Measurements from ENCODE around the gene WDR3. TPM values are rescaled to one million over a fixed set of nuclear protein-coding genes. Genes with fewer than 3 reads are reported as not detected.
"Not testable (repeated sequence)": the region's sequence is repeated elsewhere in the genome, so short reads cannot be mapped to it uniquely, and the experiment has no call there.

The WDR3 gene
- total RNA-seq, 2 donors from 2014 or later: 9.3 to 11.0 TPM

- H3K4me1 Mint-ChIP-seq: peaks cover 11% of the 10 kb centered on the region
- peaks cover 20% of the 10 kb centered on the region for H3K36me3 Mint-ChIP-seq (ENCODE audit: low read depth)
- no peak for ATAC-seq
- H3K9me3 ChIP-seq (ENCODE audit: control insufficient read depth, low read length, poor library complexity, severe bottlenecking): no peaks in the 10 kb centered on the region
- H3K27me3 Mint-ChIP-seq: no peaks in the 10 kb centered on the region
- no peak overlapping the region for H3K4me3 Mint-ChIP-seq
- no peak for DNase-seq
- no peak overlapping the region for H3K27ac Mint-ChIP-seq
These were observed 10.2 kb upstream of the WDR3 start for GRCh38 chr1:117919376-117919775.

DNA sequence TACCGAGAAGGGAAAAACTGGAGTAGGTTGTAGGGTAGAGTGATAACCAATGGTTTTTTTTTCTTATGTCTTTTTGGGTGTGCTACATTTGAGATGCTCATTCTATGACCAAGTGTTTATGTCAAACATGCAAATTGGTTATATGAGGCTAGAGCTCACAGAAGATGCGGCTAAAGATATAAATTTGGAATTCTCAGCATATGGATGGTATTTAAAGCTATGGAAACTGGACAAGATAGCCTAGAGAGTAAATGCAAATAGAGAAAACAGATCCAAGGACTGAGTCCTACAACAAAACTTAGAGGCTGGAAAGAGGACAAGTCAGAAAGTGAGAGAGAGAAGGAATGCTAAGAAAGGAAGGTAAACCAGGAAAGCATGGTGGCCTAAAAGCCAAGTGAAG is 7.5 kb upstream of the WDR3 start:
- DNase-seq (no peak), ATAC-seq (no peak)
- Mint-ChIP-seq H3K36me3 (ENCODE audit: low read depth) (peaks cover 11% of the 10 kb centered on the region), H3K4me1 (peaks cover 17% of the 10 kb centered on the region), H3K4me3 (no peak overlapping the region), H3K27ac (no peak overlapping the region), H3K27me3 (no peaks in the 10 kb centered on the region)
- no peaks in the 10 kb centered on the region for H3K9me3 ChIP-seq (ENCODE audit: control insufficient read depth, low read length, poor library complexity, severe bottlenecking)

DNA sequence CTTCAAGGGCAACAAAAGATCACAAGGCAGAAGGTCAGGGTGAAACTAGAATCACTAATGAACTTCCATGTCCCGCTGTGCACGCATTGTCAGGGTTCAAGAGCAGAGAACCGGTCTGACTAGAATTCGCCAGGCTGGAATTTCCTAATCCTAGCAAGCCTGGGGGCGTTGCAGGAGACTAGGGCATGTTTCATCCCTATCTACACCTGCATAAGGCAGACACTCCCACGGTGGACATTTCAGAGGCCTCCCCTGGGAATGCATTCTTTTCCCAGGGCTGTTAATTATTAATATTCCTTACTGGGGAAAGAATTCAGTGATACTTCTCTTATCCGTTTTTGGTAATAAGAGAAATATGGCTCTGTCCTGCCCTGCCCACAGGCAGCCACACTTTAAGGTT is 6.8 kb upstream of the WDR3 start:
- H3K9me3 ChIP-seq (ENCODE audit: control insufficient read depth, low read length, poor library complexity, severe bottlenecking); H3K4me3 Mint-ChIP-seq; H3K27me3 Mint-ChIP-seq; H3K36me3 Mint-ChIP-seq (ENCODE audit: low read depth); DNase-seq; H3K27ac Mint-ChIP-seq; ATAC-seq: not testable (repeated sequence)
- H3K4me1 Mint-ChIP-seq: peaks cover 23% of the 10 kb centered on the region

DNA sequence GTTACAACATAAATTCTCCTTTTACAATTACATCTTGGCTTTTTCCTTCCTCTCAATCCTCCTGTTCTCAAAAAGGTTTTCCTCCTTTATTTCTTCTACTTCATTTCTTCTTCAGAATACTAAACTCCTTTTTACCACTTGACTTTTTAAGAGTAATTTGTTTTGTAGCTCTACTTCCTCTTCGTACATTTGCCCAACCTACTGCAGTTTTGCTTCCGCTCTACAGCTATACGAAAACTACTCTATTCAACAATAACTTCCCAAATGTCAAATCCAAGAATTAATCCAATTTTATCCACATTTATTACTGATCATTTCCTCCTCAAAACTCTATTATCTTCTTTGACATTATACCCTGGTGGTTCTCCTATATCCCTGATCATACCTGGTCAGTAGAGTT is 3.6 kb upstream of the WDR3 start:
- no peak for DNase-seq
- Mint-ChIP-seq H3K36me3 (ENCODE audit: low read depth) (peaks cover 17% of the 10 kb centered on the region), H3K4me3 (no peak overlapping the region), H3K4me1 (peaks cover 49% of the 10 kb centered on the region), H3K27me3 (no peaks in the 10 kb centered on the region), H3K27ac (no peak overlapping the region)
- no peak for ATAC-seq
- H3K9me3 ChIP-seq (ENCODE audit: control insufficient read depth, low read length, poor library complexity, severe bottlenecking): no peaks in the 10 kb centered on the region

DNA sequence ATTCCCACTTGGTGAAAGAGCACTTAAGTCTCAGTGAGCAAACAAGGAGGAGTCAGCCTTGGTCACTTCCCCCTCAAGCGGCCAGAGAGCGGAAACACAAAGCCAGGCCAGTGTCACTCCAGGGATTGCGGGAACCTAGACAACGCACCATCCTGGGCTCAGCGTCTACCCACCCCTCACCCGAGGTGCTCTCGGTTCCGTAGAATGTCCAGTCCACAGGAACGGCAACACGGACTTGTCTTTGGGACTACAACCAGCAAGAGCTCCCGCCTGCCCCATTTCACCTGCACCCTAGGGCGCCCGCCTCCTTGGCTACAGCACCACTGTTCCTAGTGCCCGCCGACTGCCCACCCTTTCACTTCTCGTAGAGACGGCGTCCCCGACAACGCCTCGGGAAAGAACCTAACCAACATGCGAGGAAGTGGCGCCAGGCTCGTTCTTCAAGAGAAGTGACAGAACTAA is 627 bp upstream of the WDR3 start:
- peaks cover 61% of the 10 kb centered on the region for H3K4me1 Mint-ChIP-seq
- no peaks in the 10 kb centered on the region for H3K9me3 ChIP-seq (ENCODE audit: control insufficient read depth, low read length, poor library complexity, severe bottlenecking)
- DNase-seq: peak; percentile 28 to 40 (median 40)
- peaks cover 17% of the 10 kb centered on the region for H3K36me3 Mint-ChIP-seq (ENCODE audit: low read depth)
- H3K27ac Mint-ChIP-seq: peak overlapping the region; percentile 100
- peak overlapping the region; percentile 99 for H3K4me3 Mint-ChIP-seq
- peak; percentile 54 for ATAC-seq
- H3K27me3 Mint-ChIP-seq: no peaks in the 10 kb centered on the region

GRCh38 chr1:117930173-117930447 is 571 bp downstream of the WDR3 start:
- Mint-ChIP-seq H3K27me3 (no peaks in the 10 kb centered on the region), H3K4me3 (peak overlapping the region; percentile 99), H3K4me1 (peaks cover 57% of the 10 kb centered on the region), H3K36me3 (ENCODE audit: low read depth) (peaks cover 14% of the 10 kb centered on the region), H3K27ac (peak overlapping the region; percentile 100)
- ATAC-seq (peak; percentile 4), DNase-seq (no peak)
- H3K9me3 ChIP-seq (ENCODE audit: control insufficient read depth, low read length, poor library complexity, severe bottlenecking): no peaks in the 10 kb centered on the region

DNA sequence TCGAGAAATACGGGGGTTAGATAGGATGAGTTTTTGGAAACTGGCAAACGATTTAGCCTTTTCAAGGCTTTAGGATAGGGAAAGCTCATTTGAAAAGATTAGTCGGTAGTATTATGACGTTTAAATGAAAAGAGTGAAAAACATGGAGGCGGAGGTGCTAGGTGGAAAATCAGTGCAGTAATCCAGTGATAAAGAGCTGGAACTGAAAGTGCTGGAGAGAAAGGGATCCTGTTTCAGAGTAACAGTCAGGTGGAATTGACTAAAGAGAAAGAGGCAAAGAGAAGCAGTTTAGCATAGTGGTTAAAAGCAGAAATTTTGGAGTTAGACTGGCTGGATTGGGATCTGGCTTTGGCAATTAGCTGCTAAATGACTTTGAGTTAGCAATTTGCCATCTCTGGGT is 945 bp downstream of the WDR3 start:
- H3K9me3 ChIP-seq (ENCODE audit: control insufficient read depth, low read length, poor library complexity, severe bottlenecking): no peaks in the 10 kb centered on the region
- DNase-seq: no peak
- peak overlapping the region; percentile 99 for H3K4me3 Mint-ChIP-seq
- no peak for ATAC-seq
- H3K27ac Mint-ChIP-seq: peak overlapping the region; percentile 100
- H3K27me3 Mint-ChIP-seq: no peaks in the 10 kb centered on the region
- peaks cover 57% of the 10 kb centered on the region for H3K4me1 Mint-ChIP-seq
- H3K36me3 Mint-ChIP-seq (ENCODE audit: low read depth): peaks cover 14% of the 10 kb centered on the region

DNA sequence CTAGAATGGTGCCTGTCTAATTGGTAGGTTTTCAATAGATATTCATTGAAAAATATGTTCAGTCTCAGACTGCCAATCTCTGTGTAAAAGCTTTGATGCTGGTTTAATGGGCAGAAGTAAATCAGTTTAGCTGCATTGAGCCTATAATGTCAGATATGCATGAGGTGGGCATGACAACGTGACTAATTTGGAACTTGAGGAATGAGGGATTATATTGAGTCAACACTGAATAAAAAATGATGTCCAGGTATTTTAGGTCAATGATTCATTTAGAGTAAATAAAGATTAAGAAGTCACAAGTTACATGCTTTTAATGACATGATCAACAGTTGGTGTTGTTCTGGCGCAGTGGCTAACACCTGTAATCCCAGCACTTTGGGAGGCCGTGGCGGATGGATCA is 3.0 kb downstream of the WDR3 start:
- H3K9me3 ChIP-seq (ENCODE audit: control insufficient read depth, low read length, poor library complexity, severe bottlenecking): no peaks in the 10 kb centered on the region
- DNase-seq (no peak), ATAC-seq (no peak)
- no peaks in the 10 kb centered on the region for H3K27me3 Mint-ChIP-seq
- H3K4me3 Mint-ChIP-seq: no peak overlapping the region
- peaks cover 13% of the 10 kb centered on the region for H3K36me3 Mint-ChIP-seq (ENCODE audit: low read depth)
- peaks cover 41% of the 10 kb centered on the region for H3K4me1 Mint-ChIP-seq
- peak overlapping the region; percentile 14 for H3K27ac Mint-ChIP-seq

DNA sequence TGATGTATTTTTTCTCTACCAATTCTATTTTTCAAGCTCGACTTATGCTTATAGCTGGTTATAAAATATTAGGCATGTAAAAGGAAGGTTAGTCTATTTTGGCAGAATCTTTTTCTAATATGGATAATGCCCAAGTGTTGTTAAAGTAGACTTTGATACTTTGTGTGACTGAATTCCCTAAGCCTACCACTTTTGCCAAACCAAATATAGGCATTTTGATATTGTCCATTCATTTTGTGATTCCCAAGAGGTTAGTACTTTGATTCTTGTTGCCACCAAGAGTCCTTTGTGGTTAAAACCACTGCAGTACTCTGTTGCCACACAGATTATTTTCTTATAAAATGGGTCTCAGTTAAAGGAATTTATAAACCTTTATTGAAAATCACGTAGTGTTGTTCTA is 4.2 kb downstream of the WDR3 start:
- no peak overlapping the region for H3K27ac Mint-ChIP-seq
- H3K27me3 Mint-ChIP-seq: no peaks in the 10 kb centered on the region
- ATAC-seq (no peak), DNase-seq (no peak)
- H3K4me3 Mint-ChIP-seq: no peak overlapping the region
- H3K9me3 ChIP-seq (ENCODE audit: control insufficient read depth, low read length, poor library complexity, severe bottlenecking): no peaks in the 10 kb centered on the region
- H3K36me3 Mint-ChIP-seq (ENCODE audit: low read depth): peaks cover 17% of the 10 kb centered on the region
- H3K4me1 Mint-ChIP-seq: peaks cover 35% of the 10 kb centered on the region

DNA sequence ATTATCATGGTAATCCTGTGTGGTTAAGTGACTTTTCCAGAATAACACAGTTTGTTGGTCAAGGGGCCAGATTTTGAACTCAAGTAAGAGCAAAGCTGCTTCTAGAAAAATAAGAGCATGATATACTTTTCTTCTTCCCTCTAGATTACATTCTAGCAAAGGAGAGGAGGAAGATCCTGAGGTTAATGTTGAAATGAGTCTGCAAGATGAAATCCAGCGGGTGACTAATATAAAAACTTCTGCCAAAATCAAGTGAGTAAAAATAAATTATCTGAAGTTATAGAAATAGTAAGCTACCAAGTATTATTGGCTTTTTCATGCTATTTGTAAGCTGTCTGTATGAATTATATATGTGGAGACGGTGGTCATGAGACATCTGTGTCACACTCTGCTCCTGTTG is 12.8 kb downstream of the WDR3 start:
- H3K4me3 Mint-ChIP-seq: no peak overlapping the region
- H3K27ac Mint-ChIP-seq: no peak overlapping the region
- H3K27me3 Mint-ChIP-seq: no peaks in the 10 kb centered on the region
- ATAC-seq (no peak), DNase-seq (no peak)
- H3K36me3 Mint-ChIP-seq (ENCODE audit: low read depth): peaks cover 24% of the 10 kb centered on the region
- H3K9me3 ChIP-seq (ENCODE audit: control insufficient read depth, low read length, poor library complexity, severe bottlenecking): no peaks in the 10 kb centered on the region
- H3K4me1 Mint-ChIP-seq: peaks cover 7% of the 10 kb centered on the region

GRCh38 chr1:117952386-117952785 is 22.8 kb downstream of the WDR3 start:
- no peak for ATAC-seq
- Mint-ChIP-seq H3K4me1 (no peaks in the 10 kb centered on the region), H3K4me3 (no peak overlapping the region), H3K27me3 (no peaks in the 10 kb centered on the region), H3K36me3 (ENCODE audit: low read depth) (peaks cover 9% of the 10 kb centered on the region), H3K27ac (no peak overlapping the region)
- DNase-seq: no peak
- H3K9me3 ChIP-seq (ENCODE audit: control insufficient read depth, low read length, poor library complexity, severe bottlenecking): no peaks in the 10 kb centered on the region

- H3K27me3 Mint-ChIP-seq: no peaks in the 10 kb centered on the region
- no peak overlapping the region for H3K27ac Mint-ChIP-seq
- H3K4me3 Mint-ChIP-seq: no peak overlapping the region
- no peak for ATAC-seq
- no peaks in the 10 kb centered on the region for H3K4me1 Mint-ChIP-seq
- no peak for DNase-seq
- H3K36me3 Mint-ChIP-seq (ENCODE audit: low read depth): peaks cover 3% of the 10 kb centered on the region
- no peaks in the 10 kb centered on the region for H3K9me3 ChIP-seq (ENCODE audit: control insufficient read depth, low read length, poor library complexity, severe bottlenecking)
These were observed 29.8 kb downstream of the WDR3 start for GRCh38 chr1:117959364-117959763.

DNA sequence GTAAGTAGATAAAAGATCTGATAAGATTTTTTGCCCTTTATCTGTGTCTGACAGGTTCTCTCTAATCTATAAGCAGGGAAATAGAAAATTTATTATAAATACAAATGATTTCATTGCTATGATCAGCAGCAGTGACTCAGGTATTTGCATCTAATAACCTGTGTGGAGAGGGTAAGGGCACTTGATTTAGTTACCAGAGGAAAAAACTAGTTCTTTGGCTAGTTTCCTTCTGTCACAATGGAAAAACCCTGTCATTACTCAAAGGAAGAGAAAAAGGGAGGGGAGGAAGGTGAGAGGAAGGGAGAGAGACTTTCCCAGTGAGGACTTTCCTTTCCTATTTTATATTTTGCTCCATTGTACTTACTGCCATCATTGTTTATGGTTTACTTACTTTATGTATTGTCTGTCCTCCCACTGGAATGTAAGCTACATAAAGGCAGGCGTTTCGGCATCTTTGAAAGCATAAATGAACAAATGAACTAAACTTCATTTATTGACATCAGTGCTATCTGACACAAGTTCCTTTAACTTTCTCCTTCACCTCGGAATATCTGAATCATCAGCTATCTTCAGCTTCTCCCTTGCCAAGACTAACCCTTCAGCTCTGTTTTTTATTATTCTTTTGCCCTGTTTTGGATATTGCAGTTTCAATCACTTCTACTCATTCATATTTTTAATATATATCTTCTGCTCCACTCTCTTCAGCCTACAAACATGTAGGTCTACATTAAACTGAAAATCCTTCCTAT is 34.9 kb downstream of the WDR3 start:
- no peaks in the 10 kb centered on the region for H3K9me3 ChIP-seq (ENCODE audit: control insufficient read depth, low read length, poor library complexity, severe bottlenecking)
- Mint-ChIP-seq H3K36me3 (ENCODE audit: low read depth) (no peaks in the 10 kb centered on the region), H3K4me3 (no peak overlapping the region), H3K27ac (peak overlapping the region; percentile 32), H3K27me3 (no peaks in the 10 kb centered on the region), H3K4me1 (peaks cover 3% of the 10 kb centered on the region)
- no peak for DNase-seq
- no peak for ATAC-seq

DNA sequence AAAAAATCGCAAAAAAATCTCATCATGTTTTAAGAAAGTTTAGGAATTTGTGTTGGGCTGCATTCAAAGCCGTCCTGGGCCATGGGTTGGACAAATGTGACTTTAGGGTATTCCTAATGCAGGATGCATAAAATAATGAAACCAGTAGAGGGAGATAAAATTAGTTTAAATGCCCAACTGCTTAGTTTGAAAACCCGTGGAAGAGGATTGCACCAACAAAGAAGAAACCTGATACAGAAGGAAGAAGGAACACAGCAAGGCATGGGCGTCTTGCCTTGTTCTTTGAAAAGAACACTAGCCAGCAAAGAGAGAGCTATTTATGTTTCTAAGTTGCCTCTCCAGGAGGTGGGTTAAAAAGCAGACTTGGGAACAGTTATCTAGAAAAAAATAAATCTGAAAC is 37.9 kb downstream of the WDR3 start:
- no peak overlapping the region for H3K4me3 Mint-ChIP-seq
- H3K27ac Mint-ChIP-seq: no peak overlapping the region

More for the DNA sequence above, 37.9 kb downstream of the WDR3 start:
- no peaks in the 10 kb centered on the region for H3K36me3 Mint-ChIP-seq (ENCODE audit: low read depth)
- ATAC-seq (no peak), DNase-seq (no peak)
- H3K9me3 ChIP-seq (ENCODE audit: control insufficient read depth, low read length, poor library complexity, severe bottlenecking): no peaks in the 10 kb centered on the region
- H3K4me1 Mint-ChIP-seq: peaks cover 3% of the 10 kb centered on the region
- H3K27me3 Mint-ChIP-seq: no peaks in the 10 kb centered on the region
